Peyer's patch (tissue), 4 donors: ENCODE measurements around the gene TBC1D10B.

Experiments used
- POLR2A ChIP-seq, 2 donors: fragments of 450-650 bp; IDR thresholded peaks; one replicate each; pipeline ENCODE4 v1.5.1; 2017; ENCODE audit warnings: antibody characterized with exemption in 2 of 2, mild to moderate bottlenecking in 2 of 2, moderate library complexity in 2 of 2
- TF ChIP-seq, protein P1 (sequence below), 6 experiments: fragments of 450-650 bp in 4 of 6; fragments of 200-600 bp in 2 of 6; sonication (generic) in 1 of 6; IDR thresholded peaks; one replicate each; pipeline ENCODE4 v1.5.1; 2017 to 2019; ENCODE audit warnings: antibody characterized with exemption in 6 of 6, mild to moderate bottlenecking in 3 of 6, moderate library complexity in 1 of 6

DNA sequence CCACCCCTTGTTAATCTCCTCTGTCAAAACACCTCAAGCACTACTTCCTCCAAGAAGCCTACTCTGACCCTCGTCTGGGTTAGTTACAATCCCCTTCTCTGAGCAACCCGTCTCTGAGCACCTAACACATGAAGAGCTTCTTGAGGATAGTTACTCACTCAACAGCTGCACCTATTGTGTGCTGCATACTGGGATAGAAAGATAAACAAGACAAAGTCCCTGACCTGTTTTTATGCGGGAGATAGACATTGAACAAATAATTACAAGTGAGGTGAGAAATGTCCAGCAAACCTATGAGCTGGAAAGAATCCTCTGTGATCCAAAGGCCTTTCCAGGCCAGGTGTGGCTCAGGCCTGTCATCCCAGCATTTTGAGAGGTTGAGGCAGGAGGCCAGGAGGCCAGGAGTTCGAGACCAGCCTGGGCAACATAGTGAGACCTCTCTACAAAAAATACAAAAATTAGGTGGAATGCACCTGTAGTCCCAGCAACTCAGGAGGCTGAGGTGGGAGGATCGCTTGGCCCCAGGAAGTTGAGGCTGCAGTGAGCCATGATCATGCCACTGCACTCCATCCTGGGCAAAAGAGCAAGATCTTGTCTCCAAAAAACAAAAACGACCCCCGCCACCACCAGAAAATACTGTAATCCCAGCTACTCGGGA is 31.6 kb upstream of the TBC1D10B start:
- TF ChIP-seq, protein P1, sequence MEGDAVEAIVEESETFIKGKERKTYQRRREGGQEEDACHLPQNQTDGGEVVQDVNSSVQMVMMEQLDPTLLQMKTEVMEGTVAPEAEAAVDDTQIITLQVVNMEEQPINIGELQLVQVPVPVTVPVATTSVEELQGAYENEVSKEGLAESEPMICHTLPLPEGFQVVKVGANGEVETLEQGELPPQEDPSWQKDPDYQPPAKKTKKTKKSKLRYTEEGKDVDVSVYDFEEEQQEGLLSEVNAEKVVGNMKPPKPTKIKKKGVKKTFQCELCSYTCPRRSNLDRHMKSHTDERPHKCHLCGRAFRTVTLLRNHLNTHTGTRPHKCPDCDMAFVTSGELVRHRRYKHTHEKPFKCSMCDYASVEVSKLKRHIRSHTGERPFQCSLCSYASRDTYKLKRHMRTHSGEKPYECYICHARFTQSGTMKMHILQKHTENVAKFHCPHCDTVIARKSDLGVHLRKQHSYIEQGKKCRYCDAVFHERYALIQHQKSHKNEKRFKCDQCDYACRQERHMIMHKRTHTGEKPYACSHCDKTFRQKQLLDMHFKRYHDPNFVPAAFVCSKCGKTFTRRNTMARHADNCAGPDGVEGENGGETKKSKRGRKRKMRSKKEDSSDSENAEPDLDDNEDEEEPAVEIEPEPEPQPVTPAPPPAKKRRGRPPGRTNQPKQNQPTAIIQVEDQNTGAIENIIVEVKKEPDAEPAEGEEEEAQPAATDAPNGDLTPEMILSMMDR (IDR thresholded peaks at IDR 0.05): no peak
- TF ChIP-seq POLR2A (IDR thresholded peaks at IDR 0.05): no peak
